SK-N-SH treated with all-trans-retinoic acid at 6 μM for 48 hours (cell line): Measurements from ENCODE around the gene LINGO1.

Experiments
- ATAC-seq: fragments of 200-7000 bp; cut with Tn5 transposase; 3 replicates; pipeline ENCODE4 v1.9.1; 2020; ENCODE audit warnings: mild to moderate bottlenecking, moderate library complexity
- ARNTL ChIP-seq: fragments of 450-650 bp; formaldehyde crosslinking; IDR thresholded peaks from 2 replicates; pipeline ENCODE4 v1.5.0; 2020; ENCODE audit warnings: low read depth, mild to moderate bottlenecking, moderate library complexity, borderline replicate concordance
- BACH2 ChIP-seq: fragments of 250-450 bp; sonication (Bioruptor Pico); IDR thresholded peaks from 2 replicates; pipeline ENCODE4 v1.9.0; 2021; ENCODE audit warnings: mild to moderate bottlenecking, borderline replicate concordance
- CSDC2 ChIP-seq: fragments of 250-450 bp; sonication (Bioruptor Pico); IDR thresholded peaks from 2 replicates; pipeline ENCODE4 v1.5.0; 2020; ENCODE audit warnings: mild to moderate bottlenecking, moderate library complexity
- CSRNP3 ChIP-seq: fragments of 250-450 bp; sonication (Bioruptor Pico); IDR thresholded peaks from 2 replicates; pipeline ENCODE4 v1.5.1; 2021; ENCODE audit warnings: mild to moderate bottlenecking, moderate library complexity
- ESRRG ChIP-seq: fragments of 250-450 bp; sonication (Bioruptor Pico); IDR thresholded peaks from 2 replicates; pipeline ENCODE4 v1.6.1; 2021; ENCODE audit warnings: mild to moderate bottlenecking
- ISL1 ChIP-seq: fragments of 250-450 bp; sonication (Bioruptor Pico); IDR thresholded peaks from 2 replicates; pipeline ENCODE4 v2.1.2; 2022; ENCODE audit warnings: mild to moderate bottlenecking, moderate library complexity
- OSR1 ChIP-seq: fragments of 250-450 bp; sonication (Bioruptor Pico); IDR thresholded peaks from 2 replicates; pipeline ENCODE4 v1.8.0; 2022; ENCODE audit warnings: moderate library complexity, mild to moderate bottlenecking, inconsistent platforms
- RARB ChIP-seq: fragments of 250-450 bp; sonication (Bioruptor Pico); IDR thresholded peaks from 2 replicates; pipeline ENCODE4 v1.8.0; 2021; ENCODE audit warnings: mild to moderate bottlenecking, moderate library complexity
- SNAI2 ChIP-seq: fragments of 250-450 bp; sonication (Bioruptor Pico); IDR thresholded peaks from 2 replicates; pipeline ENCODE4 v1.5.0; 2020; ENCODE audit warnings: mild to moderate bottlenecking, moderate library complexity
- TCF4 ChIP-seq: fragments of 250-450 bp; sonication (Bioruptor Pico); IDR thresholded peaks from 2 replicates; pipeline ENCODE4 v1.8.0; 2021; ENCODE audit warnings: mild to moderate bottlenecking, moderate library complexity, borderline replicate concordance
- TOX ChIP-seq: fragments of 250-450 bp; sonication (Bioruptor Pico); IDR thresholded peaks from 2 replicates; pipeline ENCODE4 v1.8.0; 2021; ENCODE audit warnings: mild to moderate bottlenecking, moderate library complexity, borderline replicate concordance
- ZC3H10 ChIP-seq: fragments of 250-450 bp; sonication (Bioruptor Pico); IDR thresholded peaks from 2 replicates; pipeline ENCODE4 v1.5.1; 2021; ENCODE audit warnings: mild to moderate bottlenecking, moderate library complexity
- ZFP3 ChIP-seq: fragments of 250-450 bp; sonication (Bioruptor Pico); IDR thresholded peaks from 2 replicates; pipeline ENCODE4 v1.5.0; 2020; ENCODE audit warnings: mild to moderate bottlenecking, moderate library complexity
- ZFP30 ChIP-seq: fragments of 450-650 bp; formaldehyde crosslinking; IDR thresholded peaks from 2 replicates; pipeline ENCODE4 v1.5.0; 2022; ENCODE audit warnings: mild to moderate bottlenecking, moderate library complexity
- ZNF565 ChIP-seq: fragments of 450-650 bp; formaldehyde crosslinking; conservative IDR thresholded peaks from 2 replicates; pipeline ENCODE4 v1.5.0; 2020; ENCODE audit warnings: low read depth, mild to moderate bottlenecking, moderate library complexity
- ZNF70 ChIP-seq: fragments of 450-650 bp; formaldehyde crosslinking; IDR thresholded peaks from 2 replicates; pipeline ENCODE4 v1.5.0; 2020; ENCODE audit warnings: mild to moderate bottlenecking, moderate library complexity
- ZNF8 ChIP-seq: fragments of 450-650 bp; formaldehyde crosslinking; IDR thresholded peaks from 2 replicates; pipeline ENCODE4 v1.5.0; 2020; ENCODE audit warnings: mild to moderate bottlenecking, moderate library complexity
- TF ChIP-seq, protein P1 (sequence below): fragments of 250-450 bp; sonication (Bioruptor Pico); IDR thresholded peaks from 2 replicates; pipeline ENCODE4 v1.8.0; 2020; ENCODE audit warnings: mild to moderate bottlenecking, moderate library complexity, borderline replicate concordance
- TF ChIP-seq, protein P2 (sequence below): fragments of 250-450 bp; sonication (Bioruptor Pico); IDR thresholded peaks from 2 replicates; pipeline ENCODE4 v1.5.0; 2020; ENCODE audit warnings: mild to moderate bottlenecking, moderate library complexity
- TF ChIP-seq, protein P3 (sequence below): fragments of 250-450 bp; sonication (Bioruptor Pico); IDR thresholded peaks from 2 replicates; pipeline ENCODE4 v1.5.1; 2020; ENCODE audit warnings: low read depth, mild to moderate bottlenecking, moderate library complexity
- TF ChIP-seq, protein P4 (sequence below): fragments of 250-450 bp; sonication (Bioruptor Pico); IDR thresholded peaks from 2 replicates; pipeline ENCODE4 v1.8.0; 2021; ENCODE audit warnings: low read depth, mild to moderate bottlenecking, moderate library complexity, borderline replicate concordance

LINGO1 gene

DNA sequence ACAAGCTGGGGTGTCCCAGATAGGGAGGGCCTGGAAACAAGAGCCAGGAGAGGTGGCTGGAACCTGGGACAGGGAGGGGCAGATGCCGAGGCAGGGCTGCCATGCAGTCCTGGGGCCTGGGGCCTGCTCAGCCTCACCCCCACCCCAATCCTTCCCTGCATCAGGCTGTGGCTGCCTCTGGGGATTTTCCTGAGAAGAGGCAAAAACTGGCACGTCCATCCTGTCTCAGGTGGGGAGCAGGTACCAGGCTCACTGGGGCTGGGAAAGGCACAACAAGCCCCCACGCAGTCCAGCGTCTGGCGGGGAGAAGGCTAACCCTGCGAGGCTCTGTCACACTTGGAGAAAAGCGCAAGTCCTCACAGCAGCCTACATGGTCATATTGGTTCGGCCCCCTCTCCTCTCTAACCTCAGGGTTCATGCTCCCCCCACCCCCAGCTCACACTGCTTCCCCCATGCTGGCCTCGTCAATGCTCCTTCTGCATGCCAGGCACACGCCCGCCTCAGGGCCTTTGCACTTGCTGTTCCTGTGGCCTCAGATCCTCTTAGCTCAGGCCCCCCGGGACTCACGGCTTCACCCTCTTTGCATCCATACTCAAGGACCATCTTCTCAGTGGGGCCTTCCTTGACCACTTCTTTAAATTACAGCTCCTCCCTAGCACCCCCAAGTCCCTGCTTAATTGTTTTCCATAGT is 53.1 kb downstream of the LINGO1 start:
- ATAC-seq: no peak
- TF ChIP-seq TOX (no peak), RARB (CRISPR knock-in tag) (no peak), ZNF565 (CRISPR knock-in tag) (no peak), CSDC2 (CRISPR knock-in tag) (no peak), ESRRG (no peak), ZNF70 (CRISPR knock-in tag) (no peak), ARNTL (no peak), CSRNP3 (CRISPR knock-in tag) (no peak), OSR1 (CRISPR knock-in tag) (no peak), ZC3H10 (CRISPR knock-in tag) (no peak), ZFP3 (CRISPR knock-in tag) (no peak), ISL1 (CRISPR knock-in tag) (no peak)
- TF ChIP-seq, protein P1, sequence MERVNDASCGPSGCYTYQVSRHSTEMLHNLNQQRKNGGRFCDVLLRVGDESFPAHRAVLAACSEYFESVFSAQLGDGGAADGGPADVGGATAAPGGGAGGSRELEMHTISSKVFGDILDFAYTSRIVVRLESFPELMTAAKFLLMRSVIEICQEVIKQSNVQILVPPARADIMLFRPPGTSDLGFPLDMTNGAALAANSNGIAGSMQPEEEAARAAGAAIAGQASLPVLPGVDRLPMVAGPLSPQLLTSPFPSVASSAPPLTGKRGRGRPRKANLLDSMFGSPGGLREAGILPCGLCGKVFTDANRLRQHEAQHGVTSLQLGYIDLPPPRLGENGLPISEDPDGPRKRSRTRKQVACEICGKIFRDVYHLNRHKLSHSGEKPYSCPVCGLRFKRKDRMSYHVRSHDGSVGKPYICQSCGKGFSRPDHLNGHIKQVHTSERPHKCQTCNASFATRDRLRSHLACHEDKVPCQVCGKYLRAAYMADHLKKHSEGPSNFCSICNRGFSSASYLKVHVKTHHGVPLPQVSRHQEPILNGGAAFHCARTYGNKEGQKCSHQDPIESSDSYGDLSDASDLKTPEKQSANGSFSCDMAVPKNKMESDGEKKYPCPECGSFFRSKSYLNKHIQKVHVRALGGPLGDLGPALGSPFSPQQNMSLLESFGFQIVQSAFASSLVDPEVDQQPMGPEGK: no peak
- TF ChIP-seq, protein P2, sequence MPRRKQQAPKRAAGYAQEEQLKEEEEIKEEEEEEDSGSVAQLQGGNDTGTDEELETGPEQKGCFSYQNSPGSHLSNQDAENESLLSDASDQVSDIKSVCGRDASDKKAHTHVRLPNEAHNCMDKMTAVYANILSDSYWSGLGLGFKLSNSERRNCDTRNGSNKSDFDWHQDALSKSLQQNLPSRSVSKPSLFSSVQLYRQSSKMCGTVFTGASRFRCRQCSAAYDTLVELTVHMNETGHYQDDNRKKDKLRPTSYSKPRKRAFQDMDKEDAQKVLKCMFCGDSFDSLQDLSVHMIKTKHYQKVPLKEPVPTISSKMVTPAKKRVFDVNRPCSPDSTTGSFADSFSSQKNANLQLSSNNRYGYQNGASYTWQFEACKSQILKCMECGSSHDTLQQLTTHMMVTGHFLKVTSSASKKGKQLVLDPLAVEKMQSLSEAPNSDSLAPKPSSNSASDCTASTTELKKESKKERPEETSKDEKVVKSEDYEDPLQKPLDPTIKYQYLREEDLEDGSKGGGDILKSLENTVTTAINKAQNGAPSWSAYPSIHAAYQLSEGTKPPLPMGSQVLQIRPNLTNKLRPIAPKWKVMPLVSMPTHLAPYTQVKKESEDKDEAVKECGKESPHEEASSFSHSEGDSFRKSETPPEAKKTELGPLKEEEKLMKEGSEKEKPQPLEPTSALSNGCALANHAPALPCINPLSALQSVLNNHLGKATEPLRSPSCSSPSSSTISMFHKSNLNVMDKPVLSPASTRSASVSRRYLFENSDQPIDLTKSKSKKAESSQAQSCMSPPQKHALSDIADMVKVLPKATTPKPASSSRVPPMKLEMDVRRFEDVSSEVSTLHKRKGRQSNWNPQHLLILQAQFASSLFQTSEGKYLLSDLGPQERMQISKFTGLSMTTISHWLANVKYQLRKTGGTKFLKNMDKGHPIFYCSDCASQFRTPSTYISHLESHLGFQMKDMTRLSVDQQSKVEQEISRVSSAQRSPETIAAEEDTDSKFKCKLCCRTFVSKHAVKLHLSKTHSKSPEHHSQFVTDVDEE (CRISPR knock-in tag): no peak
- TF ChIP-seq, protein P3, sequence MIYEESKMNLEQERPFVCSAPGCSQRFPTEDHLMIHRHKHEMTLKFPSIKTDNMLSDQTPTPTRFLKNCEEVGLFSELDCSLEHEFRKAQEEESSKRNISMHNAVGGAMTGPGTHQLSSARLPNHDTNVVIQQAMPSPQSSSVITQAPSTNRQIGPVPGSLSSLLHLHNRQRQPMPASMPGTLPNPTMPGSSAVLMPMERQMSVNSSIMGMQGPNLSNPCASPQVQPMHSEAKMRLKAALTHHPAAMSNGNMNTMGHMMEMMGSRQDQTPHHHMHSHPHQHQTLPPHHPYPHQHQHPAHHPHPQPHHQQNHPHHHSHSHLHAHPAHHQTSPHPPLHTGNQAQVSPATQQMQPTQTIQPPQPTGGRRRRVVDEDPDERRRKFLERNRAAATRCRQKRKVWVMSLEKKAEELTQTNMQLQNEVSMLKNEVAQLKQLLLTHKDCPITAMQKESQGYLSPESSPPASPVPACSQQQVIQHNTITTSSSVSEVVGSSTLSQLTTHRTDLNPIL: no peak

- TF ChIP-seq TCF4 (CRISPR knock-in tag): no peak
- TF ChIP-seq ZFP30 (CRISPR knock-in tag): no peak
- TF ChIP-seq, protein P3: no peak
- TF ChIP-seq, protein P1: no peak
- TF ChIP-seq RARB (CRISPR knock-in tag): no peak
- no peak for TF ChIP-seq ZFP3 (CRISPR knock-in tag)
- no peak for TF ChIP-seq OSR1 (CRISPR knock-in tag)
- no peak for TF ChIP-seq ZNF565 (CRISPR knock-in tag)
- TF ChIP-seq ZNF70 (CRISPR knock-in tag): no peak
- no peak for TF ChIP-seq BACH2 (CRISPR knock-in tag)
- no peak for TF ChIP-seq ZNF8
- TF ChIP-seq ZC3H10 (CRISPR knock-in tag): no peak
- TF ChIP-seq, protein P4, sequence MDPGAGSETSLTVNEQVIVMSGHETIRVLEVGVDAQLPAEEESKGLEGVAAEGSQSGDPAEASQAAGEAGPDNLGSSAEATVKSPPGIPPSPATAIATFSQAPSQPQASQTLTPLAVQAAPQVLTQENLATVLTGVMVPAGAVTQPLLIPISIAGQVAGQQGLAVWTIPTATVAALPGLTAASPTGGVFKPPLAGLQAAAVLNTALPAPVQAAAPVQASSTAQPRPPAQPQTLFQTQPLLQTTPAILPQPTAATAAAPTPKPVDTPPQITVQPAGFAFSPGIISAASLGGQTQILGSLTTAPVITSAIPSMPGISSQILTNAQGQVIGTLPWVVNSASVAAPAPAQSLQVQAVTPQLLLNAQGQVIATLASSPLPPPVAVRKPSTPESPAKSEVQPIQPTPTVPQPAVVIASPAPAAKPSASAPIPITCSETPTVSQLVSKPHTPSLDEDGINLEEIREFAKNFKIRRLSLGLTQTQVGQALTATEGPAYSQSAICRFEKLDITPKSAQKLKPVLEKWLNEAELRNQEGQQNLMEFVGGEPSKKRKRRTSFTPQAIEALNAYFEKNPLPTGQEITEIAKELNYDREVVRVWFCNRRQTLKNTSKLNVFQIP (CRISPR knock-in tag): no peak
- TF ChIP-seq SNAI2: no peak
- TF ChIP-seq, all 23 proteins: peak for 0
- no peak; the same call in 2 of the 3 replicates for ATAC-seq
Observed at GRCh38 chr15:77578641-77579372, 53.9 kb downstream of the LINGO1 start.
